GM19240 (cell line): Measurements from ENCODE around the gene EVC.

Source experiments
- DNase-seq: peaks from one replicate; pipeline ENCODE4 v3.0.0; 2011; ENCODE audit warnings: low spot score; ENCODE audit not compliant: insufficient read length

EVC gene

GRCh38 chr4:5755161-5755560 is 44.2 kb downstream of the EVC start:
- DNase-seq = no peak

- no peak for DNase-seq
These were observed 44.7 kb downstream of the EVC start for GRCh38 chr4:5755679-5756078.

GRCh38 chr4:5756271-5756670 is 45.3 kb downstream of the EVC start:
- no peak for DNase-seq

- no peak for DNase-seq
These were observed 46.1 kb downstream of the EVC start for GRCh38 chr4:5757091-5757490.

- DNase-seq = no peak
These were observed 46.5 kb downstream of the EVC start for GRCh38 chr4:5757536-5757935.

GRCh38 chr4:5757954-5758353 is 47.0 kb downstream of the EVC start:
- no peak for DNase-seq

GRCh38 chr4:5758741-5759140 is 47.7 kb downstream of the EVC start:
- DNase-seq = no peak

GRCh38 chr4:5759236-5760075 is 48.5 kb downstream of the EVC start:
- no peak for DNase-seq

- no peak for DNase-seq
These were observed 49.2 kb downstream of the EVC start for GRCh38 chr4:5760246-5760645.

GRCh38 chr4:5760936-5761480 is 50.0 kb downstream of the EVC start:
- no peak for DNase-seq

- DNase-seq = no peak
These were observed 59.0 kb downstream of the EVC start for GRCh38 chr4:5770051-5770450.

GRCh38 chr4:5772528-5773270 is 61.7 kb downstream of the EVC start:
- no peak for DNase-seq

GRCh38 chr4:5773271-5773555 is 62.2 kb downstream of the EVC start:
- no peak for DNase-seq

- no peak for DNase-seq
These were observed 63.5 kb downstream of the EVC start for GRCh38 chr4:5774416-5775036.

GRCh38 chr4:5776510-5776909 is 65.5 kb downstream of the EVC start:
- no peak for DNase-seq

- no peak for DNase-seq
These were observed 70.0 kb downstream of the EVC start for GRCh38 chr4:5780831-5781480.

- DNase-seq = no peak
These were observed 70.7 kb downstream of the EVC start for GRCh38 chr4:5781691-5782090.

- no peak for DNase-seq
These were observed 72.0 kb downstream of the EVC start for GRCh38 chr4:5782829-5783476.

- no peak for DNase-seq
These were observed 72.5 kb downstream of the EVC start for GRCh38 chr4:5783486-5783885.

- DNase-seq = no peak
These were observed 73.0 kb downstream of the EVC start for GRCh38 chr4:5784021-5784420.

- DNase-seq = no peak
These were observed 74.1 kb downstream of the EVC start for GRCh38 chr4:5784960-5785611.
